H1 (cell line): ENCODE results near the gene DND1.

Experiments used
- CHD2 ChIP-seq: IDR thresholded peaks from 2 replicates; pipeline ENCODE4 v1.6.1; 2012; ENCODE audit warnings: low read length, improper control_type of control experiment
- MAFK ChIP-seq: IDR thresholded peaks from 2 replicates; pipeline ENCODE4 v1.6.1; 2012; ENCODE audit warnings: low read depth, mild to moderate bottlenecking, improper control_type of control experiment, low read length
- PHF8 ChIP-seq: fragments of 200-600 bp; sonication (generic); conservative IDR thresholded peaks from 2 replicates; pipeline ENCODE4 v1.7.1; 2012; ENCODE audit warnings: low read depth, mild to moderate bottlenecking, inconsistent platforms, low read length, moderate library complexity
- POLR2A ChIP-seq, 2 experiments: IDR thresholded peaks; 1 replicate in 1 of 2; 2 replicates in 1 of 2; pipeline ENCODE4 v1.6.1; 2011; ENCODE audit warnings: low read depth in 2 of 2, low read length in 2 of 2, mild to moderate bottlenecking in 2 of 2; ENCODE audit errors: control extremely low read depth in 1 of 2
- RAD21 ChIP-seq, 2 experiments: IDR thresholded peaks in 1 of 2; conservative IDR thresholded peaks in 1 of 2; 2 replicates each; pipeline ENCODE4 v1.6.1; 2011; ENCODE audit warnings: low read depth in 2 of 2, low read length in 2 of 2, improper control_type of control experiment in 1 of 2, inconsistent platforms in 1 of 2, mild to moderate bottlenecking in 1 of 2, moderate library complexity in 1 of 2
- TBP ChIP-seq: IDR thresholded peaks from 2 replicates; pipeline ENCODE4 v1.6.1; 2011; ENCODE audit warnings: low read depth, low read length, improper control_type of control experiment
- YY1 ChIP-seq: IDR thresholded peaks from 2 replicates; pipeline ENCODE4 v1.6.1; 2011; ENCODE audit warnings: low read depth, mild to moderate bottlenecking, low read length
- TF ChIP-seq, protein P1 (sequence below), 3 experiments: IDR thresholded peaks; 1 replicate in 2 of 3; 2 replicates in 1 of 3; pipeline versions ENCODE4 v1.5.1 to v1.6.1; 2011; ENCODE audit warnings: low read length in 3 of 3, mild to moderate bottlenecking in 3 of 3, inconsistent platforms in 2 of 3, low read depth in 1 of 3, moderate library complexity in 1 of 3; ENCODE audit not compliant: insufficient read depth in 1 of 3; ENCODE audit errors: control extremely low read depth in 1 of 3
- TF ChIP-seq, protein P2 (sequence below): IDR thresholded peaks from 2 replicates; pipeline ENCODE4 v1.6.1; 2011; ENCODE audit warnings: low read length, improper control_type of control experiment

DNA sequence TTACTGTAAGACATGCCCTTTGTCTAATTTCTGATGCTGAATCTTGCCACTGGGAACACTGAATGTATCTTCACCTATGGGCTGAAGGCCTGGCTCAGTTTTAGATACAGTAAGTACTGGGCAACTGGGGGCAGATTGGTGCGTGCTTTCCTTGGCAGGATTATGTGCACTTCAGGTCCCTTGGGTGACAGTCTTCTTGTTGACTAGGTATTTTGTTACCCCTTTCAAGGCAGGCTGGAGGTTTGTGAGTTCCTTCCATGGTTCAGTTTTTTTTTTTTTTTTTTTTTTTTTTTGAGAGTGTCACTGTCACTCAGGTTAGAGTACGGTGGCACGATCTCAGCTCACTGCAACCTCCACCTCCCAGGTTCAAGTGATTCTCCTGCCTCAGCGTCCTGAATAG lies 34.4 kb upstream of the DND1 start:
- TF ChIP-seq RAD21 (IDR thresholded peaks at IDR 0.05 in 1 of 2, conservative IDR thresholded peaks at IDR 0.05 in 1 of 2; ENCODE audit: low read depth in 2 of 2, low read length in 2 of 2) (no peak), TBP (no peak), MAFK (no peak), PHF8 (no peak), CHD2 (no peak), POLR2A (IDR thresholded peaks at IDR 0.05; ENCODE audit: control extremely low read depth in 1 of 2, low read depth in 2 of 2, low read length in 2 of 2) (no peak; a peak in 1 of 3 replicates), YY1 (no peak)
- TF ChIP-seq, protein P1, sequence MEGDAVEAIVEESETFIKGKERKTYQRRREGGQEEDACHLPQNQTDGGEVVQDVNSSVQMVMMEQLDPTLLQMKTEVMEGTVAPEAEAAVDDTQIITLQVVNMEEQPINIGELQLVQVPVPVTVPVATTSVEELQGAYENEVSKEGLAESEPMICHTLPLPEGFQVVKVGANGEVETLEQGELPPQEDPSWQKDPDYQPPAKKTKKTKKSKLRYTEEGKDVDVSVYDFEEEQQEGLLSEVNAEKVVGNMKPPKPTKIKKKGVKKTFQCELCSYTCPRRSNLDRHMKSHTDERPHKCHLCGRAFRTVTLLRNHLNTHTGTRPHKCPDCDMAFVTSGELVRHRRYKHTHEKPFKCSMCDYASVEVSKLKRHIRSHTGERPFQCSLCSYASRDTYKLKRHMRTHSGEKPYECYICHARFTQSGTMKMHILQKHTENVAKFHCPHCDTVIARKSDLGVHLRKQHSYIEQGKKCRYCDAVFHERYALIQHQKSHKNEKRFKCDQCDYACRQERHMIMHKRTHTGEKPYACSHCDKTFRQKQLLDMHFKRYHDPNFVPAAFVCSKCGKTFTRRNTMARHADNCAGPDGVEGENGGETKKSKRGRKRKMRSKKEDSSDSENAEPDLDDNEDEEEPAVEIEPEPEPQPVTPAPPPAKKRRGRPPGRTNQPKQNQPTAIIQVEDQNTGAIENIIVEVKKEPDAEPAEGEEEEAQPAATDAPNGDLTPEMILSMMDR (IDR thresholded peaks at IDR 0.05; ENCODE audit: control extremely low read depth in 1 of 3, insufficient read depth in 1 of 3, low read depth in 1 of 3, low read length in 3 of 3) = no peak
- TF ChIP-seq, protein P2, sequence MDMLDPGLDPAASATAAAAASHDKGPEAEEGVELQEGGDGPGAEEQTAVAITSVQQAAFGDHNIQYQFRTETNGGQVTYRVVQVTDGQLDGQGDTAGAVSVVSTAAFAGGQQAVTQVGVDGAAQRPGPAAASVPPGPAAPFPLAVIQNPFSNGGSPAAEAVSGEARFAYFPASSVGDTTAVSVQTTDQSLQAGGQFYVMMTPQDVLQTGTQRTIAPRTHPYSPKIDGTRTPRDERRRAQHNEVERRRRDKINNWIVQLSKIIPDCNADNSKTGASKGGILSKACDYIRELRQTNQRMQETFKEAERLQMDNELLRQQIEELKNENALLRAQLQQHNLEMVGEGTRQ = no peak
